HCT116 (cell line): ENCODE results near the gene CDK14. TPM values are rescaled to one million over a fixed set of nuclear protein-coding genes. Genes with fewer than 3 reads are reported as not detected.

Source experiments
- ATAC-seq: fragments of 200-7000 bp; cut with Tn5 transposase; 2 replicates; pipeline ENCODE4 v1.9.1; 2020; ENCODE audit warnings: mild to moderate bottlenecking, moderate library complexity
- BruUV-seq: library from RNA; stranded (reverse); fragments of 400-500 nt; replicated peaks from 2 replicates; lab custom pipeline; 2021; lab: Mats Ljungman, UMichigan
- CTCF ChIA-PET: fragments of 300-600 bp; sonication (Branson Sonifier 250); formaldehyde crosslinking; loops from one replicate; lab custom pipeline; 2021; ENCODE audit warnings: antibody characterized with exemption; lab: Charles Lee
- POLR2A ChIA-PET: fragments of 300-600, 350-600 bp; sonication (Branson Sonifier 250); formaldehyde crosslinking; loops from one replicate; lab custom pipeline; 2021; ENCODE audit warnings: antibody characterized with exemption; lab: Charles Lee
- RAD21 ChIA-PET, 2 experiments: fragments of 300-600 bp; sonication (Branson Sonifier 250); formaldehyde crosslinking; loops; one replicate each; lab custom pipeline; 2023; ENCODE audit warnings: low total read pairs in 2 of 2; ENCODE audit not compliant: uncharacterized antibody in 2 of 2, unreplicated experiment in 2 of 2, low non-redundant PET in 1 of 2; lab: Charles Lee
- DNase-seq: peaks from one replicate; pipeline ENCODE4 v3.0.0-alpha.2; 2010; ENCODE audit warnings: low read depth, low spot score
- H2AFZ ChIP-seq: fragments of 200-600 bp; shearing (Covaris generic), sonication (generic); 2 replicates; pipeline ENCODE4 v1.6.1; 2017; ENCODE audit warnings: low read depth, mixed run types, mixed read lengths, antibody characterized with exemption, low read length; ENCODE audit not compliant: poor library complexity, severe bottlenecking
- H3K27ac ChIP-seq: 2 replicates; pipeline ENCODE4 v1.5.1; 2012; ENCODE audit warnings: low read depth, low read length
- H3K27me3 ChIP-seq: fragments of 200-600 bp; sonication (generic); 2 replicates; pipeline ENCODE4 v1.6.1; 2016; ENCODE audit warnings: mixed run types, low read length, mixed read lengths; ENCODE audit not compliant: insufficient read depth
- H3K36me3 ChIP-seq, 2 experiments: fragments of 200-500 bp in 1 of 2; fragments of 200-600 bp in 1 of 2; sonication (Bioruptor generic) in 1 of 2; sonication (generic) in 1 of 2; 2 replicates each; pipeline versions ENCODE4 v1.5.1 to v1.6.1; 2014 to 2016; ENCODE audit warnings: low read length in 2 of 2, inconsistent platforms in 1 of 2, mixed read lengths in 1 of 2, mixed run types in 1 of 2; ENCODE audit not compliant: insufficient read depth in 2 of 2, control insufficient read depth in 1 of 2
- H3K4me1 ChIP-seq, 2 experiments: fragments of 200-600 bp in 1 of 2; sonication (generic) in 1 of 2; 2 replicates each; pipeline versions ENCODE4 v1.5.1 to v1.6.1; 2012 to 2017; ENCODE audit warnings: low read length in 2 of 2, inconsistent platforms in 1 of 2, mild to moderate bottlenecking in 1 of 2, mixed read lengths in 1 of 2, mixed run types in 1 of 2, moderate library complexity in 1 of 2; ENCODE audit not compliant: insufficient read depth in 2 of 2, control insufficient read depth in 1 of 2
- H3K4me2 ChIP-seq: fragments of 200-600 bp; sonication (generic); 2 replicates; pipeline ENCODE4 v1.6.1; 2017; ENCODE audit warnings: mixed run types, low read length, mixed read lengths
- H3K4me3 ChIP-seq, 2 experiments: fragments of 200-600 bp in 1 of 2; sonication (generic) in 1 of 2; replicated peaks in 1 of 2; 2 replicates each; pipeline ENCODE4 v1.5.1; 2011 to 2016; ENCODE audit warnings: low read length in 2 of 2, control low read depth in 1 of 2, low read depth in 1 of 2, mild to moderate bottlenecking in 1 of 2, mixed read lengths in 1 of 2, mixed run types in 1 of 2
- H3K79me2 ChIP-seq: fragments of 200-600 bp; sonication (generic); 2 replicates; pipeline ENCODE4 v1.6.1; 2017; ENCODE audit warnings: mild to moderate bottlenecking, mixed run types, low read length, moderate library complexity, mixed read lengths; ENCODE audit not compliant: insufficient read depth
- H3K9ac ChIP-seq: fragments of 200-600 bp; sonication (generic); 2 replicates; pipeline ENCODE4 v1.6.1; 2016; ENCODE audit warnings: low read length, mixed read lengths
- H3K9me2 ChIP-seq: fragments of 200-600 bp; sonication (generic), shearing (Covaris generic); 2 replicates; pipeline ENCODE4 v1.6.1; 2017; ENCODE audit warnings: mixed run types, mild to moderate bottlenecking, moderate library complexity; ENCODE audit not compliant: insufficient read depth
- H3K9me3 ChIP-seq, 2 experiments: fragments of 200-500 bp in 1 of 2; fragments of 200-600 bp in 1 of 2; sonication (Bioruptor generic) in 1 of 2; sonication (generic) in 1 of 2; 2 replicates each; pipeline ENCODE4 v1.6.1; 2014 to 2017; ENCODE audit warnings: low read length in 2 of 2, mixed read lengths in 2 of 2, inconsistent platforms in 1 of 2, low read depth in 1 of 2, mild to moderate bottlenecking in 1 of 2, mixed run types in 1 of 2, moderate library complexity in 1 of 2; ENCODE audit not compliant: control insufficient read depth in 1 of 2, insufficient read depth in 1 of 2
- H4K20me1 ChIP-seq: fragments of 200-600 bp; sonication (generic), shearing (Covaris generic); 2 replicates; pipeline ENCODE4 v1.6.1; 2017; ENCODE audit warnings: mixed run types, mild to moderate bottlenecking, moderate library complexity; ENCODE audit not compliant: insufficient read depth
- CBX3 ChIP-seq: IDR thresholded peaks from 2 replicates; pipeline ENCODE4 v1.6.1; 2012; ENCODE audit warnings: low read depth
- EGR1 ChIP-seq: IDR thresholded peaks from 2 replicates; pipeline ENCODE4 v1.6.1; 2012; ENCODE audit warnings: low read depth
- EZH2phosphoT487 ChIP-seq: fragments of 200-600 bp; IDR thresholded peaks from 2 replicates; pipeline ENCODE4 v1.6.1; 2018; ENCODE audit warnings: antibody characterized with exemption, borderline replicate concordance
- FOSL1 ChIP-seq: IDR thresholded peaks from 2 replicates; pipeline ENCODE4 v1.6.1; 2012; ENCODE audit warnings: low read depth
- REST ChIP-seq: IDR thresholded peaks from 2 replicates; pipeline ENCODE4 v1.6.1; 2012; ENCODE audit warnings: low read depth
- TCF7L2 ChIP-seq: IDR thresholded peaks from 2 replicates; pipeline ENCODE4 v1.7.0; 2011; ENCODE audit warnings: borderline replicate concordance, inconsistent platforms; ENCODE audit not compliant: insufficient read depth, insufficient read length; ENCODE audit errors: extremely low read depth
- ZBTB33 ChIP-seq: IDR thresholded peaks from 2 replicates; pipeline ENCODE4 v1.6.1; 2011; ENCODE audit warnings: mild to moderate bottlenecking, low read length, moderate library complexity; ENCODE audit not compliant: insufficient replicate concordance; ENCODE audit errors: extremely low read depth
- intact Hi-C: fragments of 100-400 bp; cut with micrococcal nuclease; formaldehyde crosslinking; loops from 2 replicates; pipeline ENCODE4 v1.10.0; 2022
- total RNA-seq: library from RNA; stranded (reverse); gene quantifications from one replicate; pipeline ENCODE4 v1.2.1, GENCODE V29; 2021; ENCODE audit not compliant: unreplicated experiment

CDK14 gene
- total RNA-seq, 1 experiment from 2014 or later = 10.2 TPM

GRCh38 chr7:90844421-90844820 is 248.3 kb downstream of the CDK14 start:
- no TSS peak for BruUV-seq
- no peak overlapping the region for H3K27ac ChIP-seq
- TF ChIP-seq REST (no peak), ZBTB33 (no peak), CBX3 (no peak), TCF7L2 (no peak), EZH2phosphoT487 (no peak), EGR1 (no peak), FOSL1 (no peak)
- TF ChIP-seq, all 23 proteins: peak for 0
- ChIA-PET RAD21 (no interaction called here), POLR2A (no interaction called here), CTCF (no interaction called here)
- intact Hi-C loops = no loop called here
- H3K27me3 ChIP-seq = no peaks in the 10 kb centered on the region
- no peaks in the 10 kb centered on the region for H4K20me1 ChIP-seq
- no peaks in the 10 kb centered on the region for H3K79me2 ChIP-seq
- H3K4me2 ChIP-seq = no peak overlapping the region
- no peak for ATAC-seq
- H2AFZ ChIP-seq = no peak overlapping the region
- H3K4me3 ChIP-seq = no peak overlapping the region
- H3K36me3 ChIP-seq = no peaks in the 10 kb centered on the region
- H3K9me2 ChIP-seq = no peaks in the 10 kb centered on the region
- no peak overlapping the region for H3K9ac ChIP-seq
- no peaks in the 10 kb centered on the region for H3K4me1 ChIP-seq
- H3K9me3 ChIP-seq = no peaks in the 10 kb centered on the region
- DNase-seq = no peak
